ENCODE results near the gene PTGES2.

DNA sequence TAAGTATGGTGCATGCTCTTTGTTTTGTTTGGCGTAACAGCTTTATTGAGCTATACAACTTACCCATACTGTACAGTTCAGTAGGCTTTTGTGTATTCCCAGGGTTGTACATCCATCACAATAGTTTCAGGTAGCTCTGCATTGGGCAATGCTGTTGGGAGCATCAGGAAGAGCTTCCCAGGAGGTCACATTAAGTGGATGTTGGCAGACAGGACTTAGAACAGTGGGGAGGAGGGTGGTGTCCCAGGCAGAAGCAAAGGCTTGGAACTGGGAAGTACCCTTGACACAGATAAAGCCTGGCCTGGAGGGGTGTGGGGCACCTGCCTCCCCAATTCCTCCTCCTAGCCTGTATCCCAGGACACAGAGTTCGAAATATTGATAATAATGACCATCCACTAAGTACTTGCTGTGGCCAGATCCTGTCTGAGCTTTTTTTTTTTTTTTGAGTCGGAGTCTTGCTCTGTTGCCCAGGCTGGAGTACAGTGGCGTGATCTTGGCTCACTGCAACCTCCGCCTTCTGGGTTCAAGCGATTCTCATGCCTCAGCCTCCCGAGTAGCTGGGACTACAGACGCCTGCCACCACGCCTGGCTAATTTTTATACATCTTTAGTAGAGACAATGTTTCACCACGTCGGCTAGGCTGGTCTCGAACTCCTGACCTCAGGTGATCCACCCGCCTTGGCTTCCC, 33.8 kb upstream of the PTGES2 start:
- TF ChIP-seq FOXA1 (IDR thresholded peaks at IDR 0.05; ENCODE audit: borderline replicate concordance) (no peak), RCOR1 (IDR thresholded peaks at IDR 0.05; ENCODE audit: borderline replicate concordance in 1 of 2, low read depth in 2 of 2, low read length in 2 of 2) (no peak)
